NCI-H2029 (cell line): Measurements from ENCODE around the gene TMEM178B.
A peak's percentile ranks its signal among the peaks of the same experiment; 100 is the strongest.
"Not testable (repeated sequence)": the region's sequence is repeated elsewhere in the genome, so short reads cannot be mapped to it uniquely, and the experiment has no call there.

Source experiments
- DNase-seq: peaks from one replicate; lab custom pipeline; 2025; lab: John Stamatoyannopoulos, UW

TMEM178B gene

DNA sequence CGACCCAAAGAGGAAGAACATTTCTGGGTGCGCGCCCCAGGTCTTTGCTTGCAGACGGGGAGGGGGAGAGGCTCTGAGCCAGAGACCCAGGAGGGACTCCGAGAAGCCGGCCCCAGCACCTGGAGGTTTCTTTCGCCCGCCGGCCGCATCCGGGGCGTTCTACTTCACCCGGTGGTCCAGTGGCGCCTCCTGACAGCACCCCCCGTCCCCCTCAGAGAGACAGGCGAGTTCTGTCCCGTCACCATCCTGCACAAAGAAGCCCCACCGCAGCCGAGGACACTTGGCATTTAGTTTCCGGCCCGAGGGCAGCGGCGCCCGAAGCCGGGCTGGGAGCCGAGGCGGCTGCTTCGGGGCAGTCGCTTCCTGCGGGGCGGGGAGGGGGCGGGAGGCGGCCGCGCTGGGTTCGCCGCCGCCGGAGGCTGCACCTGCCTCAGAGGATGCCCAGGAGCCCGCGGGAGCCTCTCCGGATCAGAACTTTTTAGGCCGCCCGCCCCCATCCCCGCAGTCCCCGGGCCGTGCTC is at the start of gene TMEM178B:
TSS of gene TMEM178B (plus strand) at position 424 of the 521 bp plus-strand sequence.
- DNase-seq = peak; percentile 14

DNA sequence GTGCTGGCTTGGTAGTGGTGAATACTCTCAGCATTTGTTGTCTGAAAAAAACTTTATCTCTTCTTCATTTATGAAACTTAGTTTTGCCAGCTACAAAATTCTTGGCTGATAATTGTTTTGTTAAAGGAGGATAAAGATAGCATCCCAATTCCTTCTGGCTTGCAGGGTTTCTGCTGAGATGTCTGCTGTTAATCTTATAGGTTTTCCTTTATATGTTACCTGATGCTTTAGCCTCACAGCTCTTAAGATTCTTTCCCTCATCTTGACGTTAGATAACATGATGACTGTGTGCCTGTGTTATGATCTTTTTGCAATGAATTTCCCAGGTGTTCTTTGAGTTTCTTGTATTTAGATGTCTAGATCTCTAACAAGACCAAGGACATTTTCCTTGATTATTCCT is 49.2 kb upstream of the TMEM178B start:
- DNase-seq = no peak

GRCh38 chr7:141027043-141027442 is 46.8 kb upstream of the TMEM178B start:
- no peak for DNase-seq

DNA sequence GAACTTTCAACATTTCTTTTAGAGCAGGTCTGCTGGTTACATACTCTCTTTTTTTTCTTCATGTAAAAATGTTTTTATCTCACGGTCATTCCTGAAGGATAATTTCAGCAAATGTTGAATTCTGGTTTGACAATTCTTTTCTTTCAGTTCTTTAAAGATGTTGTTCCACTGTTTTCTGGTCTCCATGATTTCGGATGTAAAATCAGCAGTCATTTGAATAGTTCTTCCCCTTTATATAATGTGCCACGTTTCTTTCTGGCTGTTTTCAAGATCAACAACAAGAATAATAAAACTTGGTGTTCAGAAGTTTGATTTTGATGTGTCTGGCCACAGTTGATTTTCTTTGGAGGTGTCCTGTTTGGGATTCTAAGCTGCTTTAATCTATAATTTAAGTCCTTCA is 45.1 kb upstream of the TMEM178B start:
- no peak for DNase-seq

DNA sequence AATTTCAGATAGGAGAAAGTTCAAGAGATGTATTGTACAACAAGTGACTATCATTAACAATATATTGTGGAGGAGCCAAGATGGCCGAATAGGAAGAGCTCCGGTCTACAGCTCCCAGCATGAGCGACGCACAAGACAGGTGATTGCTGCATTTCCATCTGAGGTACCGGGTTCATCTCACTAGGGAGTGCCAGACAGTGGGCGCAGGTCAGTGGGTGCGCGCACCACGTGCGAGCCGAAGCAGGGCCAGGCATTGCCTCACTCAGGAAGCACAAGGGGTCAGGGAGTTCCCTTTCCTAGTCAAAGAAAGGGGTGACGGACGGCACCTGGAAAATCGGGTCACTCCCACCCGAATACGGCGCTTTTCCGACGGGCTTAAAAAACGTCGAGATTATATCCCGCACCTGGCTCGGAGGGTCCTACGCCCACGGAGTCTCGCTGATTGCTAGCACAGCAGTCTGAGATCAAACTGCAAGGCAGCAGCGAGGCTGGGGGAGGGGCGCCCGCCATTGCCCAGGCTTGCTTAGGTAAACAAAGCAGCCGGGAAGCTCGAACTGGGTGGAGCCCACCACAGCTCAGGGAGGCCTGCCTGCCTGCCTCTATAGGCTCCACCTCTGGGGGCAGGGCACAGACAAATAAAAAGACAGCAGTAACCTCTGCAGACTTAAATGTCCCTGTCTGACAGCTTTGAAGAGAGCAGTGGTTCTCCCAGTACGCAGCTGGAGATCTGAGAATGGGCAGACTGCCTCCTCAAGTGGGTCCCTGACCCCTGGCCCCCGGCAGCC is 41.1 kb upstream of the TMEM178B start:
- not testable (repeated sequence) for DNase-seq

GRCh38 chr7:141038100-141038499 is 35.8 kb upstream of the TMEM178B start:
- not testable (repeated sequence) for DNase-seq

- no peak for DNase-seq
These were observed 34.5 kb upstream of the TMEM178B start for GRCh38 chr7:141039376-141039775.

GRCh38 chr7:141042222-141043193 is 31.4 kb upstream of the TMEM178B start:
- no peak for DNase-seq

GRCh38 chr7:141043616-141044015 is 30.2 kb upstream of the TMEM178B start:
- DNase-seq = no peak

DNA sequence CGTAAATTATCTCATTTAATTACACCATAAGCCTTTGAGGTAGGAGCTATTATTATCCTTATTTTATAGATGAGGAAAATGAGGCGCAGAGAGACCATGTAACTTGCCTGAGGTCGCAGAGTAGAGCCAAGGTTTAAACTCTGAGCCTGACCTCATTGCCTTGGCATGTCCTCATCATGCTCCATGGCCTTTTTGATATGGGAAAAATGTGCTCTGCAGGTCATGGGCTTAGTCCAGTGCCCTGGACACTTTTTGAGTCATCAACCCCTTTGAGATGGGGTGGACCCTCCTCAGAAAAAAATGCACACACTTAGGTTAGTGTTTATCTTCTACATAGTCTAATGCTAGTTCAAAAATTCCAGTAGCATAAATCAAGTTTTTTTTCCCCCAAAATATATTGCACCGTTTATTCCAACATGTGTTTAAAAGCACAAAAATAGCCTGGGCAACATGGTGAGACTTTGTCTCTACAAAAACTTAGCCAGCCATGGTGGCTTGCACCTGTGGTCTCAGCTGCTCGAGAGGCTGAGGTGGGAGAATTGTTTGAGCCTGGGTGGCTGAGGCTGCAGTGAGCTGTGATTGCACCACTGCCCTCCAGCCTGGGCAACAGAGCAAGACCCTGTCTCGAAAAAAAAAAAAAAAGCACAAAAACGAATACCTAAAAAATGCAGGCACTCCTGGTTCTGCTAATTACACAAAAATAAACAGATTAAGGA is 28.6 kb upstream of the TMEM178B start:
- no peak for DNase-seq

DNA sequence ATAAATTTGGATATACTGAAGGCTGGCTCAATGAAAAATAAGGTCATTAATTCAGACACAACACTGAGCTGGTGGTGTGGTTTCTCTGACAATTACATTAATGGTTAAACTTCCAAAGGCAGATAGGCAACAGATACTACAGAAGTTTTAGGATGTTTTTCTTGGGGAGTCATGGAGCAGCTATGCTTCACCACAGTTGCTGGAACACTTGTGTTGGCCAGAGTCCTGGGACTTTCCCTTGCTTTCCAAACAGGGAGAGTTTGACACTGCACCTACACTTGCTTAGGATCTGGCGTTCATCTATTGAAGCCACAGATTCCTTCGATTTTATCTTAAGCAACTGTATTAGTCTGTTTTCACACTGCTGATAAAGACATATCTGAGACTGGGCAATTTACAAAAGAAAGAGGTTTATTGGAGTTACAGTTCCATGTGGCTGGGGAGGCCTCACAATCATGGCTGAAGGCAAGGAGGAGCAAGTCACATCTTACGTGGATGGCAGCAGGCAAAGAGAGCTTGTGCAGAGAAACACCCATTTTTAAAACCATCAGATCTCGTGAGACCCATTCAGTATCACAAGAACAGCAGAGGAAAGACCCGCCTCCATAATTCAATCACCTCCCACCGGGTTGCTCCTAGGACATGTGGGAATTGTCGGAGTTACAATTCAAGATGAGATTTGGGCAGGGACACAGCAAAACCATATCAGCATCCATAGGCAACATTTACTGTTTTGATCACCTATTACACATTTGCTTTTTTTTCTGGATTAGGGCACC is 27.8 kb upstream of the TMEM178B start:
- DNase-seq = no peak

DNA sequence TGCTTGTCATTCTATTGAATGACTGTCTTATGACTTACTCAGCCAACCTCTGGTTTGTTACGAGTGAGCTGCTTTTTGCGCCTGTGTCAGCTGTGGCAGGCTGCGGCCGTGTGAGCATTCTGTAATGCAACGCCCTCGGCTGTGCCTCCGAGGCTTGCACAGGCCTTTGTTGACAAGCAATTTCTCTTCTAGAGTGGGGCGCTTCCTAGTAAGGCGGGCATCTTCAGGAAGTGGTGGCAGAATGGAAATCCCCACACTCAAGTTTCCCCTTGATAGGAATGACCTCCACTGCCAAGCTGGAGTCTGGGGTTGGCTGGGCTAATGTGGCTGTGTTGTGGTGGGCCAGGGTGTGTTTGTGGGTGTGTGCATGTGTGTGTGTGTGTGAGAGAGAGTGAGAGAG is 20.2 kb upstream of the TMEM178B start:
- DNase-seq = no peak

- DNase-seq = no peak
These were observed 18.7 kb upstream of the TMEM178B start for GRCh38 chr7:141055146-141055545.

- no peak for DNase-seq
These were observed 16.1 kb upstream of the TMEM178B start for GRCh38 chr7:141057788-141058187.

DNA sequence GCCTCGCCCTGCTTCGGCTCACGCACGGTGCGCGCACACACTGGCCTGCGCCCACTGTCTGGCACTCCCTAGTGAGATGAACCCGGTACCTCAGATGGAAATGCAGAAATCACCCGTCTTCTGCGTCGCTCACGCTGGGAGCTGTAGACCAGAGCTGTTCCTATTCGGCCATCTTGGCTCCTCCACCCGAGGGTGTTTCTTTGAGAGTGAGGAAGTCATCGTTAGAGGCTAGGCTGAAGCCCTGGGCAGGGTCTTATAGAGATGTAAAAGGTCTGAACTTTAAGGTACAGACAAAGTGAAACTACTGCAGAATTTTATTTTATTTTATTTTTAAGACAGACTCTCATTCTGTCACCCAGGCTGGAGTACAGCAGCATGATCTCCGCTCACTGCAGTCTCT is 6.0 kb upstream of the TMEM178B start:
- not testable (repeated sequence) for DNase-seq

DNA sequence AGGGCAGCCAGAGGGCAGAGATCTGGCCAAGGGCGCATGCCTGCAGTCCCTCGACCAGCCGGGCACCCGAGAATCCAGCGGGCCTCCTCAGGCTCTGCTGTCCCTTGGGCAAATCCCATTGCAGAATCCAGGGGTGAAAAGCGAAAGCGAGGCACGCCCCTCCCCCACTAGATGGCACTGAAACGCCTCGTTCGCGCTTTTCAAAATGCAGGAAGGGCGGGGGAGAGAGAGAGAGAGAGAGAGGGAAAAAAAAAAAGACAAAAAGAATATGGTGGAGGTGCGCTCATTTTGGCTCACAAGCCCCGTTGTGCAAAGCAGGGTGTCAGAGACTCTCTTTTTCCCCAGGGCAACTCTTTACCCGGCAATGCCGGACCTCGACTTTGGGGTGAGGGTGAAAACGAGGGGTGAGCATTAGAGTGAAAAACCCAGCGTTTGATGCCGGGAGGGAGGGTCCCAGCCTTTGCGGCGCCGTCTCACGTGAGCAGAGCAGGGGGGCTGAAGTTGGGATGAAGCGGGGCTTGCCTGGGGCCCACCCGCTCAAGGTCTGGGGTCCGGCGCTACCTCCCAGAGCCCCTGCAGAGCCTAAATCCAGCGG is 2.5 kb upstream of the TMEM178B start:
- peak; percentile 78 for DNase-seq

GRCh38 chr7:141071855-141072547 is 1.9 kb upstream of the TMEM178B start:
- DNase-seq = peak; percentile 18

GRCh38 chr7:141072548-141073172 is 1.2 kb upstream of the TMEM178B start:
- peak; percentile 84 for DNase-seq

DNA sequence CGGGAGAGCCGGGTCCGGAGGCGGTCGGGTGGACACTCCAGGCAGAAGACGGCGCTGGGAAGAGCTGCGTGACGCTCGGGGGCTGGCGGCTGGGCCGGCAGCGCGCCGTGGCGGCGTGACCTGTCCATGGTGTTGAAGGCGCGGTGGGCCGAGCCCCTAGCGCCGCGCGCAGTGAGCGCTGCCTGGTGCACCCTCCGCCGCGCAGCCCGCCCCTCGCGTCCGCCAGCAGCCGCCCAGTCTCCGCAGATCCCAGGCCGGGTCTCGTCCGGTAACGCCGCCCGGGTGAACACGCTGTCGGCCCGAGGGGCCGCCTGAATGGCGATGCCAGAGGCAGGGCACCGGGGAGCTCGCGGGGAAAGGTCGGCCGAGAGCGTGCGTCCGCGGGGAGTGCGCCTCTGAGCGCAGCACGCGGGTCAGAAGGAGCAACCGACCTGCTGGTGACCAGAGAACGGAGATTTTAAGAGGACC is 657 bp upstream of the TMEM178B start:
- no peak for DNase-seq
